WERI-Rb-1 (cell line): ENCODE results near the gene ITGA1.

Experiments
- DNase-seq: peaks from one replicate; pipeline ENCODE4 v3.0.0-alpha.2; 2020
- H3K27ac ChIP-seq: fragments of 250-450 bp; sonication (Bioruptor Pico); 2 replicates; pipeline ENCODE4 v1.5.1; 2020; ENCODE audit warnings: mild to moderate bottlenecking, moderate library complexity
- H3K27me3 ChIP-seq: fragments of 250-450 bp; sonication (Bioruptor Pico); 2 replicates; pipeline ENCODE4 v1.5.1; 2021; ENCODE audit warnings: mild to moderate bottlenecking, low read depth, moderate library complexity; ENCODE audit not compliant: insufficient read depth, severe bottlenecking
- H3K36me3 ChIP-seq: fragments of 250-450 bp; sonication (Bioruptor Pico); 2 replicates; pipeline ENCODE4 v1.5.1; 2020; ENCODE audit warnings: mild to moderate bottlenecking, moderate library complexity
- H3K4me3 ChIP-seq: 2 replicates; pipeline ENCODE4 v1.5.1; 2011; ENCODE audit warnings: low read depth, mild to moderate bottlenecking, control low read depth, low read length
- H3K9me3 ChIP-seq: fragments of 250-450 bp; sonication (Bioruptor Pico); 2 replicates; pipeline ENCODE4 v1.5.1; 2021; ENCODE audit warnings: mild to moderate bottlenecking, moderate library complexity; ENCODE audit not compliant: severe bottlenecking
- TF ChIP-seq, protein P1 (sequence below): IDR thresholded peaks from 2 replicates; pipeline ENCODE4 v1.5.1; 2011; ENCODE audit warnings: low read depth, mild to moderate bottlenecking, control low read depth, inconsistent platforms, low read length

Gene ITGA1

DNA sequence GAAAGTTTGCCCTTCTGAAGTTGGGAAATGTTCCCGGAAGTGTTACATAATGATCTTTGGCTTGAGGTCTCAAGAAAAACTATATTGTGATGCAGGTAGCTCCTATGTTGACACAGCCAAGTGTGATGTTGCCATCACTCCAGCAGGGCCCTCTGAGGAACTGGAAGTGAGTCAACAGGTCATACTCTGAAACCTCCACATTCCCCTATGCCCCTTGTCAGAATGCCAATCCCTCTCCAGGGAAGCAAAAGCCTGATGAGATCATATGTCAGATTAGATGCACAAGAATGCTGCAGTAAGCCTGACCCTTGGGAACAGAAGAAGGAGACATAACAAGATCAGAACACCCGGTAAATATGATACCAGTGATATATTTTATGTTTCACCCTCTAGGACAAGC is 134.7 kb downstream of the ITGA1 start:
- Histone ChIP-seq H3K27ac (no peak overlapping the region), H3K9me3 (no peaks in the 10 kb centered on the region), H3K27me3 (no peaks in the 10 kb centered on the region), H3K36me3 (no peaks in the 10 kb centered on the region), H3K4me3 (no peak overlapping the region)
- TF ChIP-seq, protein P1, sequence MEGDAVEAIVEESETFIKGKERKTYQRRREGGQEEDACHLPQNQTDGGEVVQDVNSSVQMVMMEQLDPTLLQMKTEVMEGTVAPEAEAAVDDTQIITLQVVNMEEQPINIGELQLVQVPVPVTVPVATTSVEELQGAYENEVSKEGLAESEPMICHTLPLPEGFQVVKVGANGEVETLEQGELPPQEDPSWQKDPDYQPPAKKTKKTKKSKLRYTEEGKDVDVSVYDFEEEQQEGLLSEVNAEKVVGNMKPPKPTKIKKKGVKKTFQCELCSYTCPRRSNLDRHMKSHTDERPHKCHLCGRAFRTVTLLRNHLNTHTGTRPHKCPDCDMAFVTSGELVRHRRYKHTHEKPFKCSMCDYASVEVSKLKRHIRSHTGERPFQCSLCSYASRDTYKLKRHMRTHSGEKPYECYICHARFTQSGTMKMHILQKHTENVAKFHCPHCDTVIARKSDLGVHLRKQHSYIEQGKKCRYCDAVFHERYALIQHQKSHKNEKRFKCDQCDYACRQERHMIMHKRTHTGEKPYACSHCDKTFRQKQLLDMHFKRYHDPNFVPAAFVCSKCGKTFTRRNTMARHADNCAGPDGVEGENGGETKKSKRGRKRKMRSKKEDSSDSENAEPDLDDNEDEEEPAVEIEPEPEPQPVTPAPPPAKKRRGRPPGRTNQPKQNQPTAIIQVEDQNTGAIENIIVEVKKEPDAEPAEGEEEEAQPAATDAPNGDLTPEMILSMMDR, result no peak
- no peak for DNase-seq

DNA sequence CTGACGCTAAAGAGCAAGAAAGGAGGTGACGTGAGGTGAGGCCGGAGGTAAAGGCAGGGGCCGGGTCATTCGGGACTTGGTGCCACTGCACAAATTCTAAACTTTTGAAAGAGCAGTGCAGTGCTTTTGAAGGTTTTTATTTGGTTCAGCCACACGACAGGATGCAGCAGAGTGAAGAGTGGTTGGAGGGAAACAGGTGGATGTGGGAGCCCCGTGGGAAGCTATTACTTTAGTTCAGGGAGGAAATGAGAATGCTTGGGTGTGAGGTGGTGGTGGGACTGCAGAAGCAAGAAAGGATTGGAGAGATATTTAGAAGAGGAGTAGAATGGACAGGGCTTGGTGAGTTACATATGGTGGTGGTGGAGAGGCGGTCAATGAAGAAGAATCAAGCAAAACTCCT is 136.7 kb downstream of the ITGA1 start:
- Histone ChIP-seq H3K4me3 (no peak overlapping the region), H3K9me3 (no peaks in the 10 kb centered on the region), H3K36me3 (no peaks in the 10 kb centered on the region), H3K27ac (no peak overlapping the region), H3K27me3 (no peaks in the 10 kb centered on the region)
- no peak for DNase-seq
- TF ChIP-seq, protein P1, result no peak

DNA sequence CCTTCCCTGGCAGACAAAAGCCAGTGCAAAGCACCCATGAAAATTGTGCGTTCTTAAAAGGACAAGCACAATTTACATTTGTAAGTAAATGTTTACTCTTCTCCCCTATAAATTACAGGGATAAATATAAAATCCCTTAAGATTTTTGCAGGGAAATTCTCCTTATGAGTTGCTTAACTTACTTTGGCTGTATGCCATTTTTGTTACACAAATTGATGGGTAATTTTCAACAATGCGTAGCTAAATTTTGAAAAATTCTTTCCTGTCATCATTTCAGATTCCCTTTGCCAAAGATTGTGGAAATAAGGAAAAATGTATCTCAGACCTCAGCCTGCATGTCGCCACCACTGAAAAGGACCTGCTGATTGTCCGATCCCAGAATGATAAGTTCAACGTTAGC is 137.3 kb downstream of the ITGA1 start:
- Histone ChIP-seq H3K4me3 (no peak overlapping the region), H3K27ac (no peak overlapping the region), H3K9me3 (no peaks in the 10 kb centered on the region), H3K36me3 (no peaks in the 10 kb centered on the region), H3K27me3 (no peaks in the 10 kb centered on the region)
- TF ChIP-seq, protein P1, result no peak
- no peak for DNase-seq

DNA sequence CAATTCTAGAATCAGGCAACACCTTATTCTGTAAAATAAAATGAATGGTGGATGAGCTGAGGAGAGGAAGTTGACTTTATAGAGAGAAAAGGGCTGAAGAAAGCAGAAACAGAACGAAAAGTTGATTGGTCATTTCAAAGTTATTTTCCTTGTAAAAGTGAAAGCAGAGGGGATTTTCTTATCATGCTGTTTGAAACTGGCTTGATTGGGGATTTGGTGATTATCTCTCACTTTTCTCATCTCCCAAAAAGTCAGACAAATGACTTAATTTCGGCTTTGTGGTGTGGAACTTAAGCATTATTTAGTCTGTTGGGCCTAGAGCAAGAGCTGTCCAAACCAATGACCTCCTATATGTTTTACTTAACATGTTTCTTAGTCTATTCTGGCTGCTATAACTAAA is 141.0 kb downstream of the ITGA1 start:
- no peak for DNase-seq
- no peaks in the 10 kb centered on the region for H3K27me3 ChIP-seq
- no peaks in the 10 kb centered on the region for H3K9me3 ChIP-seq
- H3K27ac ChIP-seq, result no peak overlapping the region
- H3K36me3 ChIP-seq, result no peaks in the 10 kb centered on the region
- H3K4me3 ChIP-seq, result no peak overlapping the region
- TF ChIP-seq, protein P1, result no peak

DNA sequence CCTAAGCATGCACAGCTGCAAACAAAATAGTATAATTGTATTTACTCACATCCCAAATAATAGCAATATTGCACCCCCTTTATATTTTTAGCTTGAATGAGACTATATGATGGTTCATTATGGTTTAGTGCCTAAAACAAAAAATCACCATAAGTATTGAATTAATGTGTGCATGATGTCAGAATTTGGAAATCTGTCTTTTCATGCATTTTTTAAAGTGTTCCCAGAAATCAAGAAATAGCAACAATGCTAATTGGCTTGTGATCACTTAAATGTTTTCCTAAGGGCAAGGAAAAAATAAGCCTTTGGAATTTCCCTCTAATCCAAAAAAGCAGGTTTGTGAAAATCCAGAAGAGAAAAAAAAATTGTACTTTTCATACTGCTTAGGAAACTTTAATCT is 150.5 kb downstream of the ITGA1 start:
- Histone ChIP-seq H3K9me3 (no peaks in the 10 kb centered on the region), H3K27ac (no peak overlapping the region), H3K4me3 (no peak overlapping the region), H3K27me3 (no peaks in the 10 kb centered on the region), H3K36me3 (no peaks in the 10 kb centered on the region)
- TF ChIP-seq, protein P1, result no peak
- DNase-seq, result no peak

DNA sequence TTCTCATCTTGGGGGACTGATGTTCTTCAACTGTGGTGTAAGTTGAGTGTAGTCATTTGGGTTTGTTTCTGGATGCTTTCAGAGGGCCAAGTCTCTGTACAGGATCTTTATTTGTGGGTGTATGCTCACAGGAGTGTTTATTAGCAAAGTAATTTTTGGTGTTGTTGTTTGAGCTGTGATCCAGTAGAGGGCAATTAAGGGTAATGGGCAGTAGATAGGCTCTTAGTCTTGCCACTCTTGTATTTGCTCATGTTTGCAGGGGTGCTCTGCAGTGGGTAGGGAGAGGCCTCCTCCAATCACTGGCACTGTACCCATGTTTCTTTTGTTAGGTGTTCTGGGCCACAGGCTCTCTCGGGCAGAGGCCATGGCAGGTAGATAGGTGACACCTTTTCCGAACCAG is 155.6 kb downstream of the ITGA1 start:
- DNase-seq, result no peak
- Histone ChIP-seq H3K27me3 (no peaks in the 10 kb centered on the region), H3K4me3 (no peak overlapping the region), H3K36me3 (no peaks in the 10 kb centered on the region), H3K27ac (no peak overlapping the region), H3K9me3 (no peaks in the 10 kb centered on the region)
- TF ChIP-seq, protein P1, result no peak
